ENCODE measurements around the gene TOX2.

The TOX2 gene

GRCh38 chr20:44002861-44003260, 88.2 kb downstream of the TOX2 start:
- peaks cover 70% of the 10 kb centered on the region for H4K20me1 ChIP-seq (ENCODE audit: insufficient read depth, low read length)
- no peak overlapping the region for H3K9ac ChIP-seq (ENCODE audit: low read length)
- H3K9me3 ChIP-seq (ENCODE audit: insufficient read depth, low read length): no peaks in the 10 kb centered on the region
- peak overlapping the region; percentile 71 for H3K4me2 ChIP-seq (ENCODE audit: low read length)
- peaks cover 32% of the 10 kb centered on the region for H3K4me1 ChIP-seq (ENCODE audit: low read length)
- no peaks in the 10 kb centered on the region for H3K27me3 ChIP-seq (ENCODE audit: low read depth, low read length)
- H3K79me2 ChIP-seq (ENCODE audit: low read length): peaks cover 52% of the 10 kb centered on the region
- H3K36me3 ChIP-seq (replicated peaks; ENCODE audit: low read depth, low read length): peaks cover 36% of the 10 kb centered on the region
- H3K4me3 ChIP-seq (ENCODE audit: low read length): no peak overlapping the region
- no peak overlapping the region for H2AFZ ChIP-seq (ENCODE audit: low read depth, low read length)
- TF ChIP-seq, protein P1, sequence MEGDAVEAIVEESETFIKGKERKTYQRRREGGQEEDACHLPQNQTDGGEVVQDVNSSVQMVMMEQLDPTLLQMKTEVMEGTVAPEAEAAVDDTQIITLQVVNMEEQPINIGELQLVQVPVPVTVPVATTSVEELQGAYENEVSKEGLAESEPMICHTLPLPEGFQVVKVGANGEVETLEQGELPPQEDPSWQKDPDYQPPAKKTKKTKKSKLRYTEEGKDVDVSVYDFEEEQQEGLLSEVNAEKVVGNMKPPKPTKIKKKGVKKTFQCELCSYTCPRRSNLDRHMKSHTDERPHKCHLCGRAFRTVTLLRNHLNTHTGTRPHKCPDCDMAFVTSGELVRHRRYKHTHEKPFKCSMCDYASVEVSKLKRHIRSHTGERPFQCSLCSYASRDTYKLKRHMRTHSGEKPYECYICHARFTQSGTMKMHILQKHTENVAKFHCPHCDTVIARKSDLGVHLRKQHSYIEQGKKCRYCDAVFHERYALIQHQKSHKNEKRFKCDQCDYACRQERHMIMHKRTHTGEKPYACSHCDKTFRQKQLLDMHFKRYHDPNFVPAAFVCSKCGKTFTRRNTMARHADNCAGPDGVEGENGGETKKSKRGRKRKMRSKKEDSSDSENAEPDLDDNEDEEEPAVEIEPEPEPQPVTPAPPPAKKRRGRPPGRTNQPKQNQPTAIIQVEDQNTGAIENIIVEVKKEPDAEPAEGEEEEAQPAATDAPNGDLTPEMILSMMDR (IDR thresholded peaks at IDR 0.05; ENCODE audit: low read depth, low read length): no peak
- TF ChIP-seq EZH2phosphoT487 (IDR thresholded peaks at IDR 0.05; ENCODE audit: low read depth): no peak
- H3K27ac ChIP-seq (ENCODE audit: low read length): peak overlapping the region; percentile 70; the same call in 1 of the 2 replicates

- Histone ChIP-seq H3K9ac (ENCODE audit: low read length) (no peak overlapping the region), H3K4me2 (ENCODE audit: low read length) (no peak overlapping the region), H3K27ac (ENCODE audit: low read length) (no peak overlapping the region), H3K27me3 (ENCODE audit: low read depth, low read length) (no peaks in the 10 kb centered on the region), H3K79me2 (ENCODE audit: low read length) (peaks cover 47% of the 10 kb centered on the region), H3K36me3 (replicated peaks; ENCODE audit: low read depth, low read length) (peaks cover 38% of the 10 kb centered on the region), H2AFZ (ENCODE audit: low read depth, low read length) (no peak overlapping the region), H4K20me1 (ENCODE audit: insufficient read depth, low read length) (peaks cover 70% of the 10 kb centered on the region), H3K9me3 (ENCODE audit: insufficient read depth, low read length) (no peaks in the 10 kb centered on the region), H3K4me1 (ENCODE audit: low read length) (peaks cover 32% of the 10 kb centered on the region), H3K4me3 (ENCODE audit: low read length) (no peak overlapping the region)
- TF ChIP-seq EZH2phosphoT487 (IDR thresholded peaks at IDR 0.05; ENCODE audit: low read depth): no peak
- TF ChIP-seq, protein P1 (IDR thresholded peaks at IDR 0.05; ENCODE audit: low read depth, low read length): no peak
Observed at GRCh38 chr20:44003609-44004008, 89.0 kb downstream of the TOX2 start.

DNA sequence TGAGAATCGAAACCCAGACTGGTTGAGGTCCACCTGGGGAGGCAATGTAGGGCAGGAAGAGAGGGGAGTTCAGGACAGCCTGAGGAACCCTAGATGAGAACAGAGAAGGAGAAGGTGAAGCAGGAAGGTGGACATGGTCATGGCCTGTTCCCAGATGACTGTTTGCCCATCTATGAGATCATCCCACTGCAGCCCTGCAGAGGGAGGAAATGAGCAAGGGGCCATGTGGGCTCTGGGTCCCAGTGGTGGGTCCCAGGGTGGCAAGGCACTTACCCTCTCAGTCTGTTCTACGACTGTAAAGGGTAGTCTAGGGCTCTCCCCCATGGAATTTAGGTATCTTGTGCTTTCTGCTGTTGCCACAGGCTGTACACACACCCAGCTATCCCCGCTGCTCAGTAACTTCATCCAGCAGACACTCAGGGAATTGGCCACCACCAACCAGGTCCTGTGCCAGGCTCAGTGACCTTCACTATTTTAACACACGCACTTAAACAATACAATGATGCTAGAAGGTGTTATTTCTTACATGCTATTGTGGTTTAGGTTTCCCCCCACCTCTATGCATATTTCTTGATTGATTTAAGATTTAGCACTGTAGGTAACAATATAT, 89.8 kb downstream of the TOX2 start:
- Histone ChIP-seq H2AFZ (ENCODE audit: low read depth, low read length) (no peak overlapping the region), H3K27me3 (ENCODE audit: low read depth, low read length) (no peaks in the 10 kb centered on the region), H3K4me3 (ENCODE audit: low read length) (no peak overlapping the region), H3K36me3 (replicated peaks; ENCODE audit: low read depth, low read length) (peaks cover 46% of the 10 kb centered on the region), H4K20me1 (ENCODE audit: insufficient read depth, low read length) (peaks cover 78% of the 10 kb centered on the region), H3K27ac (ENCODE audit: low read length) (no peak overlapping the region), H3K79me2 (ENCODE audit: low read length) (peaks cover 47% of the 10 kb centered on the region), H3K9me3 (ENCODE audit: insufficient read depth, low read length) (no peaks in the 10 kb centered on the region), H3K4me2 (ENCODE audit: low read length) (no peak overlapping the region), H3K9ac (ENCODE audit: low read length) (no peak overlapping the region), H3K4me1 (ENCODE audit: low read length) (peaks cover 32% of the 10 kb centered on the region)
- TF ChIP-seq, protein P1 (IDR thresholded peaks at IDR 0.05; ENCODE audit: low read depth, low read length): no peak
- TF ChIP-seq EZH2phosphoT487 (IDR thresholded peaks at IDR 0.05; ENCODE audit: low read depth): no peak

- no peak overlapping the region for H3K4me2 ChIP-seq (ENCODE audit: low read length)
- H2AFZ ChIP-seq (ENCODE audit: low read depth, low read length): no peak overlapping the region
- peaks cover 39% of the 10 kb centered on the region for H3K36me3 ChIP-seq (replicated peaks; ENCODE audit: low read depth, low read length)
- H3K79me2 ChIP-seq (ENCODE audit: low read length): peaks cover 35% of the 10 kb centered on the region
- peaks cover 24% of the 10 kb centered on the region for H3K4me1 ChIP-seq (ENCODE audit: low read length)
- no peak for TF ChIP-seq EZH2phosphoT487 (IDR thresholded peaks at IDR 0.05; ENCODE audit: low read depth)
- TF ChIP-seq, protein P1 (IDR thresholded peaks at IDR 0.05; ENCODE audit: low read depth, low read length): no peak
- H3K9me3 ChIP-seq (ENCODE audit: insufficient read depth, low read length): no peaks in the 10 kb centered on the region
- no peaks in the 10 kb centered on the region for H3K27me3 ChIP-seq (ENCODE audit: low read depth, low read length)
- peaks cover 85% of the 10 kb centered on the region for H4K20me1 ChIP-seq (ENCODE audit: insufficient read depth, low read length)
- H3K27ac ChIP-seq (ENCODE audit: low read length): no peak overlapping the region
- no peak overlapping the region for H3K4me3 ChIP-seq (ENCODE audit: low read length)
- H3K9ac ChIP-seq (ENCODE audit: low read length): no peak overlapping the region
Observed at GRCh38 chr20:44005661-44006060, 91.0 kb downstream of the TOX2 start.
